Sigmoid colon (tissue), 4 donors: ENCODE data around the gene PRICKLE2.

ENCODE experiments used
- POLR2A ChIP-seq, 2 donors: fragments of 450-650 bp; IDR thresholded peaks; one replicate each; pipeline ENCODE4 v1.6.1; 2016; ENCODE audit warnings: antibody characterized with exemption in 2 of 2, mild to moderate bottlenecking in 2 of 2, moderate library complexity in 2 of 2
- POLR2AphosphoS5 ChIP-seq, 4 donors: sonication (generic); formaldehyde crosslinking; IDR thresholded peaks; one replicate each; pipeline ENCODE4 v1.6.1; 2017; ENCODE audit warnings: antibody characterized with exemption in 4 of 4
- TF ChIP-seq, protein P1 (sequence below), 4 experiments: fragments of 450-650 bp in 3 of 4; fragments of 200-600 bp in 1 of 4; IDR thresholded peaks; one replicate each; pipeline ENCODE4 v1.5.1; 2016 to 2019; ENCODE audit warnings: antibody characterized with exemption in 4 of 4, mild to moderate bottlenecking in 3 of 4, moderate library complexity in 2 of 4

DNA sequence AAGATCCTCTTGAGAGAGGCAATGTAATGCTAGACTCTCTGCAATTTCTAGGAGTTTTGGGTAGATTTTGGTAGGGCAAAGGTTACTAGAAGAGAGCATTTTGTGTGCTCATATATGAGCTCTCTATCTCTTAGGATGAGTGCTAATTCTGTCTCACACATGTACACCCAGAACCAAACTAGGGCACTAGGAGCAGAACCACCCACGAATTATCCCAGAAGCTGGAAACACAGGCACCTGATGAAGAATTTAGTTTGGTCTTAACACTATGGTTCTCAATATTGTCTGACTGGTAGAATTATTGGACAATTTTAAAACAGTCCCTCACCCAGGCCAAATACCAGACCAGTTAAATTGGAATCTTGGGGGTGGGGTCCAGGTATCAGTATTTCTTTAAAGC lies 94.8 kb downstream of the PRICKLE2 start:
- TF ChIP-seq, protein P1, sequence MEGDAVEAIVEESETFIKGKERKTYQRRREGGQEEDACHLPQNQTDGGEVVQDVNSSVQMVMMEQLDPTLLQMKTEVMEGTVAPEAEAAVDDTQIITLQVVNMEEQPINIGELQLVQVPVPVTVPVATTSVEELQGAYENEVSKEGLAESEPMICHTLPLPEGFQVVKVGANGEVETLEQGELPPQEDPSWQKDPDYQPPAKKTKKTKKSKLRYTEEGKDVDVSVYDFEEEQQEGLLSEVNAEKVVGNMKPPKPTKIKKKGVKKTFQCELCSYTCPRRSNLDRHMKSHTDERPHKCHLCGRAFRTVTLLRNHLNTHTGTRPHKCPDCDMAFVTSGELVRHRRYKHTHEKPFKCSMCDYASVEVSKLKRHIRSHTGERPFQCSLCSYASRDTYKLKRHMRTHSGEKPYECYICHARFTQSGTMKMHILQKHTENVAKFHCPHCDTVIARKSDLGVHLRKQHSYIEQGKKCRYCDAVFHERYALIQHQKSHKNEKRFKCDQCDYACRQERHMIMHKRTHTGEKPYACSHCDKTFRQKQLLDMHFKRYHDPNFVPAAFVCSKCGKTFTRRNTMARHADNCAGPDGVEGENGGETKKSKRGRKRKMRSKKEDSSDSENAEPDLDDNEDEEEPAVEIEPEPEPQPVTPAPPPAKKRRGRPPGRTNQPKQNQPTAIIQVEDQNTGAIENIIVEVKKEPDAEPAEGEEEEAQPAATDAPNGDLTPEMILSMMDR (IDR thresholded peaks at IDR 0.05): no peak
- TF ChIP-seq POLR2A (IDR thresholded peaks at IDR 0.05) (no peak), POLR2AphosphoS5 (IDR thresholded peaks at IDR 0.05) (no peak)
